ENCODE results near the gene SCMH1. TPM values are rescaled to one million over a fixed set of nuclear protein-coding genes. Genes with fewer than 3 reads are reported as not detected.

Gene SCMH1
- total and polyA plus RNA-seq, 4 donors: 6.6 to 12.8 (median 10.5) TPM

DNA sequence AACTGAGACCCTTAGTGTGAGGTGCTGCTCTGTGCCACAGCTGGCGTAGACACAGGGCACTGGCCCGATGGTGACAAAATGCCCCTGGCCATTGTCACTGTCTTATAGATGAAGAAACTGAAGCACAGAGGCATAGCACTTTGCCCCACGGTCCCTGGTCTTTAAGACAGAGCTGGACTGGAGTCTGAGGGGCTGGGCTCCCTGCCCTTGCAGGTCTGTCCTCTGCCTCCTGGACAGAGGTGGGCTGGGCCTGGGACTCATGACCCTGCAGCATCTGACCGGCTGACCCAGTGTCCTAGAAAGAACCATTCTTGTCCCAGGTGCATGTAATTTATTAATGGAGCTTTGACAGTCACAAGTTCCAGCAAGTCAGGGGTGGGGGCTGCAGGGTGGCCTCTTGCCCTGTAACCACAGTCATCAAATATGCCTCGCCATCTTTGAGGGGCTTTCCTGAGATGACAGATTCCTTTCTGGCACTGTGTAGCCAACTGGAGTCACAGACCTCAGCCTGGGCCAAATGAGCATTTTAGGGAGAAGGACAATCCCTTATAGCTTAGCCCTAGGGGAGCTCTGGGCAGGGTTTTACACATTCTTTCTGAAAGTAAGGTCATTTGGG is 226.7 kb downstream of the SCMH1 start:
- H3K27me3 ChIP-seq (ENCODE audit: control insufficient read depth in 4 of 4, insufficient read depth in 4 of 4, low read length in 3 of 4): no peaks in the 10 kb centered on the region
- no peak for TF ChIP-seq SP1 (IDR thresholded peaks at IDR 0.05)

GRCh38 chr1:41014871-41015270 is 227.2 kb downstream of the SCMH1 start:
- H3K27me3 ChIP-seq (ENCODE audit: control insufficient read depth in 4 of 4, insufficient read depth in 4 of 4, low read length in 3 of 4): no peaks in the 10 kb centered on the region
- H3K27ac ChIP-seq (ENCODE audit: low read depth in 1 of 2, low read length in 2 of 2): no peak overlapping the region
- DNase-seq (ENCODE audit: low spot score): no peak
- TF ChIP-seq, protein P1, sequence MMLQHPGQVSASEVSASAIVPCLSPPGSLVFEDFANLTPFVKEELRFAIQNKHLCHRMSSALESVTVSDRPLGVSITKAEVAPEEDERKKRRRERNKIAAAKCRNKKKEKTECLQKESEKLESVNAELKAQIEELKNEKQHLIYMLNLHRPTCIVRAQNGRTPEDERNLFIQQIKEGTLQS (IDR thresholded peaks at IDR 0.05): no peak
- TF ChIP-seq NR2F2 (IDR thresholded peaks at IDR 0.05) (no peak), TAF1 (conservative IDR thresholded peaks at IDR 0.05) (no peak), RXRA (IDR thresholded peaks at IDR 0.05) (no peak), RAD21 (IDR thresholded peaks at IDR 0.05) (no peak), FOXA2 (IDR thresholded peaks at IDR 0.05) (no peak), JUND (IDR thresholded peaks at IDR 0.05) (no peak), FOXA1 (IDR thresholded peaks at IDR 0.05) (no peak), GABPA (IDR thresholded peaks at IDR 0.05 in 1 of 2, conservative IDR thresholded peaks at IDR 0.05 in 1 of 2) (no peak), EGR1 (IDR thresholded peaks at IDR 0.05; ENCODE audit: low read depth in 2 of 2) (no peak), YY1 (IDR thresholded peaks at IDR 0.05) (no peak), SP1 (IDR thresholded peaks at IDR 0.05) (no peak), HNF4G (IDR thresholded peaks at IDR 0.05) (no peak), HNF4A (conservative IDR thresholded peaks at IDR 0.05) (no peak)
- TF ChIP-seq, protein P2, sequence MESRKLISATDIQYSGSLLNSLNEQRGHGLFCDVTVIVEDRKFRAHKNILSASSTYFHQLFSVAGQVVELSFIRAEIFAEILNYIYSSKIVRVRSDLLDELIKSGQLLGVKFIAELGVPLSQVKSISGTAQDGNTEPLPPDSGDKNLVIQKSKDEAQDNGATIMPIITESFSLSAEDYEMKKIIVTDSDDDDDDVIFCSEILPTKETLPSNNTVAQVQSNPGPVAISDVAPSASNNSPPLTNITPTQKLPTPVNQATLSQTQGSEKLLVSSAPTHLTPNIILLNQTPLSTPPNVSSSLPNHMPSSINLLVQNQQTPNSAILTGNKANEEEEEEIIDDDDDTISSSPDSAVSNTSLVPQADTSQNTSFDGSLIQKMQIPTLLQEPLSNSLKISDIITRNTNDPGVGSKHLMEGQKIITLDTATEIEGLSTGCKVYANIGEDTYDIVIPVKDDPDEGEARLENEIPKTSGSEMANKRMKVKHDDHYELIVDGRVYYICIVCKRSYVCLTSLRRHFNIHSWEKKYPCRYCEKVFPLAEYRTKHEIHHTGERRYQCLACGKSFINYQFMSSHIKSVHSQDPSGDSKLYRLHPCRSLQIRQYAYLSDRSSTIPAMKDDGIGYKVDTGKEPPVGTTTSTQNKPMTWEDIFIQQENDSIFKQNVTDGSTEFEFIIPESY (IDR thresholded peaks at IDR 0.05): no peak
- TF ChIP-seq, protein P3, sequence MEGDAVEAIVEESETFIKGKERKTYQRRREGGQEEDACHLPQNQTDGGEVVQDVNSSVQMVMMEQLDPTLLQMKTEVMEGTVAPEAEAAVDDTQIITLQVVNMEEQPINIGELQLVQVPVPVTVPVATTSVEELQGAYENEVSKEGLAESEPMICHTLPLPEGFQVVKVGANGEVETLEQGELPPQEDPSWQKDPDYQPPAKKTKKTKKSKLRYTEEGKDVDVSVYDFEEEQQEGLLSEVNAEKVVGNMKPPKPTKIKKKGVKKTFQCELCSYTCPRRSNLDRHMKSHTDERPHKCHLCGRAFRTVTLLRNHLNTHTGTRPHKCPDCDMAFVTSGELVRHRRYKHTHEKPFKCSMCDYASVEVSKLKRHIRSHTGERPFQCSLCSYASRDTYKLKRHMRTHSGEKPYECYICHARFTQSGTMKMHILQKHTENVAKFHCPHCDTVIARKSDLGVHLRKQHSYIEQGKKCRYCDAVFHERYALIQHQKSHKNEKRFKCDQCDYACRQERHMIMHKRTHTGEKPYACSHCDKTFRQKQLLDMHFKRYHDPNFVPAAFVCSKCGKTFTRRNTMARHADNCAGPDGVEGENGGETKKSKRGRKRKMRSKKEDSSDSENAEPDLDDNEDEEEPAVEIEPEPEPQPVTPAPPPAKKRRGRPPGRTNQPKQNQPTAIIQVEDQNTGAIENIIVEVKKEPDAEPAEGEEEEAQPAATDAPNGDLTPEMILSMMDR (IDR thresholded peaks at IDR 0.05; ENCODE audit: low read depth, low read length, missing input control): no peak
- TF ChIP-seq, protein P4, sequence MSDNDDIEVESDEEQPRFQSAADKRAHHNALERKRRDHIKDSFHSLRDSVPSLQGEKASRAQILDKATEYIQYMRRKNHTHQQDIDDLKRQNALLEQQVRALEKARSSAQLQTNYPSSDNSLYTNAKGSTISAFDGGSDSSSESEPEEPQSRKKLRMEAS (IDR thresholded peaks at IDR 0.05): no peak
- peaks cover 13 to 77% (median 46%) of the 10 kb centered on the region in 4 donors for H3K36me3 ChIP-seq (ENCODE audit: control insufficient read depth in 4 of 4, insufficient read depth in 3 of 4, low read depth in 1 of 4, low read length in 3 of 4)
- H3K9ac ChIP-seq (ENCODE audit: low read depth in 1 of 2, low read length in 2 of 2): no peak overlapping the region
- no peaks in the 10 kb centered on the region for H3K4me1 ChIP-seq (ENCODE audit: control insufficient read depth in 4 of 4, insufficient read depth in 4 of 4, low read length in 3 of 4)
- H3K9me3 ChIP-seq (ENCODE audit: control insufficient read depth in 4 of 4, low read length in 3 of 4): no peaks in the 10 kb centered on the region
- 82% methylated on average over 8 of the region's 8 CpGs for WGBS
- no peak overlapping the region for H3K4me3 ChIP-seq (ENCODE audit: low read depth in 1 of 3, low read length in 3 of 3)

More for the DNA sequence above, 226.7 kb downstream of the SCMH1 start:
- no peak for DNase-seq (ENCODE audit: low spot score)
- Histone ChIP-seq H3K4me1 (ENCODE audit: control insufficient read depth in 4 of 4, insufficient read depth in 4 of 4, low read length in 3 of 4) (no peaks in the 10 kb centered on the region), H3K9ac (ENCODE audit: low read depth in 1 of 2, low read length in 2 of 2) (no peak overlapping the region), H3K4me3 (ENCODE audit: low read depth in 1 of 3, low read length in 3 of 3) (no peak overlapping the region), H3K9me3 (ENCODE audit: control insufficient read depth in 4 of 4, low read length in 3 of 4) (no peaks in the 10 kb centered on the region), H3K27ac (ENCODE audit: low read depth in 1 of 2, low read length in 2 of 2) (no peak overlapping the region), H3K36me3 (ENCODE audit: control insufficient read depth in 4 of 4, insufficient read depth in 3 of 4, low read depth in 1 of 4, low read length in 3 of 4) (peaks cover 8 to 72% (median 41%) of the 10 kb centered on the region in 4 donors)
- 85% methylated on average over 5 of the region's 5 CpGs for WGBS
